GM18505 (cell line): ENCODE measurements around the gene ZNF77.
"Not testable (repeated sequence)": the region's sequence is repeated elsewhere in the genome, so short reads cannot be mapped to it uniquely, and the experiment has no call there.

Experiments
- ATAC-seq: cut with Tn5 transposase; IDR thresholded peaks from one replicate; pipeline ENCODE4 v1.9.1; 2021; ENCODE audit not compliant: unreplicated experiment
- POLR2A ChIP-seq: IDR thresholded peaks from 4 replicates; pipeline ENCODE4 v1.6.1; 2011; ENCODE audit warnings: borderline replicate concordance; ENCODE audit not compliant: insufficient read depth, insufficient read length; ENCODE audit errors: extremely low read depth

ZNF77 gene

DNA sequence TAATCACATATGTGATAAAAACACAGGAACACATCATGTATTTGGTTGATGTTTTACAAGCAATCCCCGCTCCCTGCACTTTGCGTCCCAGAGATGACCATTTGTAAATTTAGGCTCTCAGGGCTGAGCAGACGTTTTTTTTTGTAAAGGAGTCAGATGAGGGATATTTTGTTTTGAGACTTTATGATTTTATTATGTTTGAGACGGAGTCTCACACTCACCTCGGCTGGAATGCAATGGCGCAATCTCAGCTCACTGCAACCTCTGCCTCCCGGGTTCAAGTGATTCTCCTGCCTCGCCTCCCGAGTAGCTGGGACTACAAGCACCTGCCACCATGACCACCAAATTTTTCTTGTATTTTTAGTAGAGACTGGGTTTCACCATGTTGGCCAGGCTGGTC, 34.0 kb upstream of the ZNF77 start:
- ATAC-seq = no peak
- no peak for TF ChIP-seq POLR2A

DNA sequence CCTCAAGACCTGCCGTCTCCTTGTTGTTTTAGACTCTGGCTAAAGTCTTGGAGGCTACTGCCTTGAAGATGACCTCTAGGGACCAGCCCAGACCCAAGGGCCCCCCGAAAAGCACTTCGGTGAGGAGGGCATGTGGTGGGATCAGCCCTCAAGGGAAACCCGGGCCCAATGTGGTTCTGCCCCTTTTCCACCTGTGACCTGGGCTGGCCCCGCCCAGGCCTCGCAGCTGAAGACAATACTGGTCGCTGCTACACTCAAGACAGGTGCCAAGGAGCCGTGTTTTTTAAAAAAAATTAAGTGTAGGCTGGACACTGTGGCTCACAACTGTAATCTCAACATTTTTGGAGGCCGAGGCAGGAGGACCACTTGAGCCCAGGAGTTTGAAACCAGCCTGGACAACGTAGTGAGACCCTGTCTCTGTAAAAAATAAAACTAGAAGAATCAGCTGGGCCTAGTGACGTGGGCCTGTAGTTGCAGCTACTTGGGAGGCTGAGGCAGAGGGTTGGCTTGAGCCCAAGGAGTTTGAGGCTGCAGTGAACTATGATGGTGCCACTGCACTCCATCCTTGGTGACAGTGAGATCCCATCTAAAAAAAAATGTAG, 33.5 kb upstream of the ZNF77 start:
- ATAC-seq = no peak
- no peak for TF ChIP-seq POLR2A

DNA sequence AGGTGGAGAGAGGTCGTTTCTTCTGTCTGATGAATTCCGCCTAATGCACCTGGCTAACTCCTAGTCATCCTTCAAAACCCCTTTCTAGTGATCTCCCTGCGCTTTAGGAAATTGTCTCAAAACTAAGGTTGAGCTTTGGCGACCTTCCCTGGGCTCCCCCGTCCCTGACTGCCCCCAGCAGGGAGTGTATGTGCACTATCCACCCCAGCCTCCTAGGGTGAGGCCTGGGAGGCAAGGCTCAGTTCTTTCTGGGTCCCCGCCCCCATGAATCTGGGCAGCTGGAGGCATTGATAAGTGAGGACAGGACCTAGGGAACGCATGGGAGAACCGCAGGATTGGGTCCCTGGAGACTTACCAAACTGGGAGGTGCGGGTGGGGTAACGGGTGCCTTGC, 33.0 kb upstream of the ZNF77 start:
- ATAC-seq = no peak
- TF ChIP-seq POLR2A = no peak

DNA sequence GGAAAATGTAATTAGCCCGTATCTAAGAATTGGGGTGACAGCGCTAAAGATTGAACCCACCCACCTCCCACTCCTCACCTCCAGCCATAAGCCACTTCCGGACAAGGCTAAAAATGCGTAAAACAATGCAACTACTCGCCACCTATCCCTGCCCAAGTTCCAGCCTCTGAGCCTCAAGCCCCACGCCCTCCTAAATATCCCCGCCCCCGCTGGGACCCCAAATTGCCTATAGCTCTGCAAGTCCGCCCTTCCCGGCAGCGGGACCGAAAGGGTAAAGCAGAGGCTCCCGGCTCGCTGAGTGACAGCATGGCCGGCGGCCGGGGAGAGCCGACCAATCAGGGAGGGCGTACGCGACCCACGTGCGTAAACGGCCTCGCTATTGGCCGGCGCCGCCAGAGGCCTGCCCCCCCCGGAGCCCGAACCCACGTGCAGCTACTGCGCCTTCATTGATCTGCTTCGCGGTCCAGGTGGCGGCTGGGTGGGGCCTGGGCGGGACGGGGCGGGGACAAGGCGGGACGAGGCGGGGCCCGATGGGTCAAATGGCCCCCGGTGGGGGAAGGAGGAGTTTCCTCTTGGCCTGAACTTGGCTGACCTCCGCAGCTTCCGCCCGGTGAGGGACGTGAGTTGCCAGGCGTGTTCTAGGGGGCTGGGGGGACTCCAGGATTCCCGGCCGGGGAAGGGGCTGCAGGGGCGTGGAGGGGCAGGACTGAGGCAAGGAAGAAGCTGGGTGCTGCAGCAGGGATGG, 32.4 kb upstream of the ZNF77 start, which contains the start of gene TLE6:
TLE6 (plus strand) TSS at position 564 of the 745 bp plus-strand sequence. CDS start 670 bp downstream, outside the sequence.
- peak; percentile 74 for TF ChIP-seq POLR2A
- ATAC-seq = peak; percentile 92

DNA sequence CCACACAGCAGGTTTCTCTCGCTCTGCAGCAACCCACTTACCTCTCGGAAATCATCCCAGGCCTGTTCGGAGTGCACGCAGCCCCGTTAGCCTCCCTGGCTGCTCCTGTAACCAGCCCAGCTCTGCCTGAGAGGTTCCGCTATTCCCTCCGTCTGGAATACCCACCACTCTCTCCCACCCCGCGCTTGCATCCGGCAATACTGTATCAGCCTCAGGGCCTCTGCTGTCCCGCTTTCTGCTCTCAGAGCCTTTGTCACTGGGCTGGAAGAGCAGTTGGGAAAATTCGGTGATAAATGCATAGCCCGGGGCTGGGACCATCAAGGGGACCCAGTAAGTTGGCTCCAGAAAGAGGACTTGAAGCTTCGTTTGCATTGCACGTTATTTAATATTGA, 31.8 kb upstream of the ZNF77 start:
- ATAC-seq = no peak
- TF ChIP-seq POLR2A = no peak

DNA sequence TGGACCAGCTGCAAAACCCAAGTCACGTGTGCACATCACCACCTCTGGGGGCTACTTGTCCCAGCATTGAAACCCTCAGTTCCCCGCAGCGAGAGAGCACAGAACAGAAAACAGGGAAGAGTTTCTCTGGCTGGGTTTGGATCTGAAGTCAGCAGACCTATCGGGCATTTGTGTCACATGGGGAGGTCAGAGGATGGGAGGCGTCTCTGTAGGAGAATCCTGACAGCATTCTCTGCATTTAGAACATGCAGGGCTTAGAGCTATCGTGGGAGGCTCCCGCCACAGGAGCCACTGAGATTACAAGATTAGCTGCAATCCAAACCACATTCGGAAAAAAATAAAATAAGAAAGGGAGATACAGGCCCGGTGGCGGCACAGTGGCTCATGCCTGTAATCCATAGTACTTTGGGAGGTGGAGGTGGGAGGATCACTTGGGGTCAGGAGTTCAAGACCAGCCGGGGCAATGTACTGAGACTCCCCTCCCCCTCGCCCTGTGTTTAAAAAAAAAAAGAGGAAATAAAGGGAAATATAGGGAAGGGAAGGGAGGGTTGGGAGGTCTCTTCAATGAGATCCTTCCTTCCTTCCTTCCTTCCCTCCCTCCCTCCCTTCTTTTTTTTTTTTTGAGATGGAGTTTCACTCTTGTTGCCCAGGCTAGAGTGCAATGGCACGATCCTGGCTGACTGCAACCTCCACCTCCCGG, 29.7 kb upstream of the ZNF77 start:
- no peak for ATAC-seq
- no peak for TF ChIP-seq POLR2A

DNA sequence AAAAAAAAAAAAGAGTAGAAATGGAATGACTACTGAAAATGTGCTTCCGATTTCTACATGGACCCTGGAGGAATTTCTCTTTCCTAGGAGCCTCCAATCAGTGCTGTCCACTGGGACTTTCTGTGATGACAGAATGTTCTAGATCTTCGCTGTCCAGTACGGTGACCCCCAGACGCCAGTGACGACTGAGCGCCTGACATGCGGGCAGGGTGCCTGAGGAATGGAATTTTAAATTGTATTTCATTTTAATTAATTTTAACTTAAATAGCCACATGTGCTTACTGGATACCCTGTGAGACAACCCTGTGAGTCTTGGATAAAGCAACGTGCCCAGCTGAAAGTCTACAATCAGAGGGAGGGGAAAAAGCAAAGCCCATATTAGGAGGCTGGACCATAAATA, 28.5 kb upstream of the ZNF77 start:
- ATAC-seq = no peak
- no peak for TF ChIP-seq POLR2A

DNA sequence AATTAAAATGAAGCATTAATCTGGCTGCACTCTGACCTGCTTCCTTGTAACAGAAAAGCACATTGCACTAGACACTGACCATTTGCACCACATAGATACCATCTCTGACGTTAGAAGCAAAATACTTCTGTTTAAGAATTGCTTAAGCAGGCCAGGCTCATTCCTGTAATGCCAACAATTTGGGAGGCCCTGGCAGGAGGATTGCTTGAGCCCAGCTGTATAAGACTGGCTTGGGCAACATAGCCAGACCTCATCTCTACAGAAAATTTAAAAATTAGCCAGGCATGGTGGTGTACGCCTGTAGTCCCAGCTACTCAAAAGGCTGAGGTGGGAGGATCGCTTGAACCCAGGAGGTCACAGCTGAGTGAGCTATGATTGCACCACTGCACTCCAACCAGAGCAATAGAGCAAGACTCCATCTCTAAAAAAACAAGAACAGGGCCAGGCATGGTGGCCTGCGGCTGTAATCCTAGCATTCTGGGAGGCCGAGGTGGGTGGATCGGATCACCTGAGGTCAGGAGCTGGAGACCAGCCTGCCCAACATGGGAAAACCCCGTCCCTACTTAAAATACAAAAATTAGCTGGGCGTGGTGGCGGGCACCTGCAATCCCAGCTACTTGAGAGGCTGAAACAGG, 25.5 kb upstream of the ZNF77 start:
- no peak for TF ChIP-seq POLR2A
- ATAC-seq = no peak

DNA sequence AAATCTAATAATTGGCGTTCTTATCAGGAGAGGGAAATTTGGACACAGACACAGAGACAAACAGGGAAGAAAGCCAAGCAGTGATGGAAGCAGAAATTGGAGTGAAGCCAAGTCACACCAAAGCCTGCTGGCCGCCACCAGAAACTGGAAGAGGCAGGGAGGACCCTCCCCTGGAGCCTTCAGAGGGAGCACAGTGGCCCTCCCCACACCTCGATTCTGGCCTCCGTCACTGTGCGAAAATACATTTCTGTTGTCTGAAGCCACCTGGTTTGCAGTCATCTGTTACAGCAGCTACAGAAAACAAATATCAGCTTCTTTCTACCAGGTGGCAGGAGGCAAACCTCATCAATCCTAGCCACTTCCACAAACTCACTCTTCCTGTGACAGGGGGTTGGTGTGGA, 24.3 kb upstream of the ZNF77 start:
- ATAC-seq = no peak
- no peak for TF ChIP-seq POLR2A

DNA sequence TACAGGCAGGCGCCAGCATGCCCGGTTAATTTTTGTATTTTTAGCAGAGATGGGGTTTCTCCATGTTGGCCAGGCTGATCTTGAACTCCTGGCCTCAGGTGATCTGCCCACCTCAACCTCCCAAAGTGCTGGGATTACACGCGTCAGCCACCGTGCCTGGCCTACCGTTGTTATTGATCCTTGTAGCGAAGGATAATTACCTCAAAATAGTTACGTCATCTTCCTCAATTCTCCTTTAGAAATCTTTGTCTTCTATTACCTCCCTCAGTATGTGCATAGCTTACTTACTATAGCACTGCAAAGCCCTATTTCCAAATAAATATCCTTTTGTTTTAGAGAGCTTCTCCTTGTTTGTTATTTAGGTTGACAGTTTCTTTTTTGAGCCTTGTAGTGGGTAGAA, 23.2 kb upstream of the ZNF77 start:
- ATAC-seq = no peak
- no peak for TF ChIP-seq POLR2A

DNA sequence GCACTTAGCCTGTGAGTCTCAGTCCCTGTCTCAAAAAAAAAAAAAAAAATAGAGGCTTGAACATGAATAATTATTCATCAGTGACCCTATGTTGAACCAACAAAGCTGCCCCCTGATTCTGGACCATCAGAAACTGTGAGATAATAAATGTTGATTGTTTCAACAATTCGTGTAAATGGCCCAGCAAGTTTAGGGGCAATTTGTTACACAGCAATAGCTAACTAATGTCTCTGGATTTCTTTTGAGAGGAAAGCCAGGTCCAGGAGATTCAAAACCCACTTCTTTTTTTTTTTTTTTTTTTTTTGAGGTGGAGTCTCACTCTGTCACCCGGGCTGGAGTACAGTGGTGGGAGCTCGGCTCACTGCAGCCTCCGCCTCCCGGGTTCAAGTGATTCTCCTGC, 20.1 kb upstream of the ZNF77 start:
- ATAC-seq = no peak
- no peak for TF ChIP-seq POLR2A

DNA sequence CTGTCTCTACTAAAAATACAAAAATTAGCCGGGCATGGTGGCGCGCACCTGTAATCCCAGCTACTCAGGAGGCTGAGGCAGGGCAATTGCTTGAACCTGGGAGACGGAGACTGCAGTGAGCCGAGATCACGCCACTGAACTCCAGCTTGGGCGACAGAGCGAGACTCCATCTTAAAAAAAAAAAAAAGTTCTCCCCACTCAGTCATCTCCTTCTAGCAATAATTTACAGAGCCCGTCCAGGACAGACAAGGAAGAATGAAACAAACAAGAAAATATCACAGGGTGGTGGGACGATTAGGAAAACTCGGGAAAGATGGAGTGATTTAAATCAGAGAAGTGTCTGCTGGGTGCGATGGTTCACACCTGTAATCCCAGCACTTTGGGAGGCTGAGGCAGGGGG, 18.9 kb upstream of the ZNF77 start:
- ATAC-seq = not testable (repeated sequence)

DNA sequence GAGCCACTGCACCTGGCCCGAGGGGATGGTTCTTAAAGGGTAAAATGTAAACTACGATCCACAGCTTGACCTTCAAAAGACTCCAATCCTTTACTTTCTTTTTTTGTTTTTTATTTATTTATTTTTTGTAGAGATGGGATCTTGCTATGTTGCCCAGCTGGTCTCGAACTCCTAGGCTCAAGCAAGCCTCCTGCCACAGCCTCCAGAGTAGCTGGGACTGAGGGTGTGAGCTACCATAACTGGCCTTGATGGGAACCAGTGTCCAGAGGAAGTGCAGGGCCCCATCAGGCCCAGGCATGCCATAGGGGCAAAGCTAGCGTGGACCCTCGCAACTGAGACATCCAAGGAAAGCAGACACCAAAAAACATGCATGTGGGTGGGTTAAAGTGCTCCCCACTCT, 18.4 kb upstream of the ZNF77 start:
- no peak for ATAC-seq
- TF ChIP-seq POLR2A = no peak
